Sigmoid colon (tissue), 4 donors: ENCODE results near the gene OPN4.

Experiments used
- EP300 ChIP-seq, 4 donors: sonication (generic); formaldehyde crosslinking; IDR thresholded peaks; one replicate each; pipeline ENCODE4 v1.6.1; 2017; ENCODE audit warnings: antibody characterized with exemption in 4 of 4
- POLR2A ChIP-seq, 2 donors: fragments of 450-650 bp; IDR thresholded peaks; one replicate each; pipeline ENCODE4 v1.6.1; 2016; ENCODE audit warnings: antibody characterized with exemption in 2 of 2, mild to moderate bottlenecking in 2 of 2, moderate library complexity in 2 of 2
- TF ChIP-seq, protein P1 (sequence below), 4 experiments: fragments of 450-650 bp in 3 of 4; fragments of 200-600 bp in 1 of 4; IDR thresholded peaks; one replicate each; pipeline ENCODE4 v1.5.1; 2016 to 2019; ENCODE audit warnings: antibody characterized with exemption in 4 of 4, mild to moderate bottlenecking in 3 of 4, moderate library complexity in 2 of 4

DNA sequence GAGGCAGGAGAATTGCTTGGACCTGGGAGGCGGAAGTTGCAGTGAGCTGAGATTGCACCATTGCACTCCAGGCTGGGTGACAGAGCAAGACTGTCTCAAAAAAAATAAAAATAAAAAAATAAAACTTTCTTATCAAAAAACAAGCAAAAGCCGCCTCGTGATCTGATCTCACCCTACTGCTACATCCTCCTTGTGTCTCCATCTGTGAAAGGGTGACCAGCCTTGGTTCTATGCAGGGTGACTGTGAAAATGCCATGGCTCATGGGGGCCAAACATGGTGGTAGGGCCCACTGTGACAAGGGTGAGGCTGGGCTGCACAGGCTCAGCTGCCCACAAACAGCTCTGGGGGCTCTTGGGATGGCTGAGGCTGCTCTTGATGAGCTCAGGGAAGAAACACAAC lies 968 bp upstream of the OPN4 start:
- TF ChIP-seq, protein P1, sequence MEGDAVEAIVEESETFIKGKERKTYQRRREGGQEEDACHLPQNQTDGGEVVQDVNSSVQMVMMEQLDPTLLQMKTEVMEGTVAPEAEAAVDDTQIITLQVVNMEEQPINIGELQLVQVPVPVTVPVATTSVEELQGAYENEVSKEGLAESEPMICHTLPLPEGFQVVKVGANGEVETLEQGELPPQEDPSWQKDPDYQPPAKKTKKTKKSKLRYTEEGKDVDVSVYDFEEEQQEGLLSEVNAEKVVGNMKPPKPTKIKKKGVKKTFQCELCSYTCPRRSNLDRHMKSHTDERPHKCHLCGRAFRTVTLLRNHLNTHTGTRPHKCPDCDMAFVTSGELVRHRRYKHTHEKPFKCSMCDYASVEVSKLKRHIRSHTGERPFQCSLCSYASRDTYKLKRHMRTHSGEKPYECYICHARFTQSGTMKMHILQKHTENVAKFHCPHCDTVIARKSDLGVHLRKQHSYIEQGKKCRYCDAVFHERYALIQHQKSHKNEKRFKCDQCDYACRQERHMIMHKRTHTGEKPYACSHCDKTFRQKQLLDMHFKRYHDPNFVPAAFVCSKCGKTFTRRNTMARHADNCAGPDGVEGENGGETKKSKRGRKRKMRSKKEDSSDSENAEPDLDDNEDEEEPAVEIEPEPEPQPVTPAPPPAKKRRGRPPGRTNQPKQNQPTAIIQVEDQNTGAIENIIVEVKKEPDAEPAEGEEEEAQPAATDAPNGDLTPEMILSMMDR (IDR thresholded peaks at IDR 0.05) = no peak
- TF ChIP-seq POLR2A (IDR thresholded peaks at IDR 0.05) (no peak), EP300 (IDR thresholded peaks at IDR 0.05) (no peak)
